Dendritic cell treated with granulocyte-macrophage colony-stimulating factor and Interleukin-4, amounts not matched to agents 40 ng/mL and 50 ng/mL, for 4 days (primary cell): ENCODE results near the gene MYH11.

Source experiments
- H3K27ac Mint-ChIP-seq: one replicate; pipeline ENCODE4 v1.8.0; 2022; ENCODE audit warnings: mild to moderate bottlenecking, mixed read lengths
- H3K27me3 Mint-ChIP-seq: one replicate; pipeline ENCODE4 v1.8.0; 2022; ENCODE audit warnings: mild to moderate bottlenecking, mixed read lengths
- H3K36me3 Mint-ChIP-seq: one replicate; pipeline ENCODE4 v1.8.0; 2022; ENCODE audit warnings: low read depth, mixed read lengths
- H3K4me1 Mint-ChIP-seq: one replicate; pipeline ENCODE4 v1.8.0; 2022; ENCODE audit warnings: low read depth, mixed read lengths
- H3K4me3 Mint-ChIP-seq: one replicate; pipeline ENCODE4 v1.8.0; 2022; ENCODE audit warnings: mild to moderate bottlenecking, moderate library complexity, mixed read lengths
- H3K9me3 Mint-ChIP-seq: one replicate; pipeline ENCODE4 v1.8.0; 2022; ENCODE audit warnings: mixed read lengths
- intact Hi-C: fragments of 100-400 bp; cut with micrococcal nuclease; formaldehyde crosslinking; loops from one replicate; pipeline ENCODE4 v1.15.0; 2022

Gene MYH11

GRCh38 chr16:15768201-15768600 is 88.6 kb downstream of the MYH11 start:
- Mint-ChIP-seq H3K4me3 (no peak overlapping the region), H3K27me3 (no peaks in the 10 kb centered on the region), H3K9me3 (no peaks in the 10 kb centered on the region), H3K4me1 (no peaks in the 10 kb centered on the region), H3K36me3 (no peaks in the 10 kb centered on the region), H3K27ac (no peak overlapping the region)
- intact Hi-C loops: loop anchor here (5.0 kb wide), 1 partner anchor 424 kb away; no protein-coding TSS in a partner anchor

DNA sequence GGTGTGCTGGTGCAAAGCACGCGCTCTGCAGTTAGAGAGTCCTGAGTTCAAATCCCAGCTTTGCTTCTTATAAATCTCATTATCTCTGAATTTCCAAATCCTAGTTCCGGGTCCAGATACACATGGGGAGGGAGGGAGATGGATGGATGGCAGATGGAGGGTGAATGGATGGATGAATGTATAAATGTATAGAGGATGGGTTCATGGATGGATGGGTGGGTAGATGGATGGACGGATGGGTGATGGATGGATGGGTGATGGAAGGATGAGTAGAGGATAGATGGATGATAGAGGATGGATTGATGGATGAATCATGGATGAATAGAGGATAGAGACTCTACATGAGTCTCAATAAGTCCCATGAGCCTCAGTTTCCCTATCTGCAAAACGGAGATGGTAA is 89.9 kb downstream of the MYH11 start:
- intact Hi-C loops: loop anchor here (5.0 kb wide), 1 partner anchor 425 kb away; no protein-coding TSS in a partner anchor
- Mint-ChIP-seq H3K9me3 (no peaks in the 10 kb centered on the region), H3K27ac (no peak overlapping the region), H3K4me1 (no peaks in the 10 kb centered on the region), H3K4me3 (no peak overlapping the region), H3K36me3 (no peaks in the 10 kb centered on the region), H3K27me3 (no peaks in the 10 kb centered on the region)

DNA sequence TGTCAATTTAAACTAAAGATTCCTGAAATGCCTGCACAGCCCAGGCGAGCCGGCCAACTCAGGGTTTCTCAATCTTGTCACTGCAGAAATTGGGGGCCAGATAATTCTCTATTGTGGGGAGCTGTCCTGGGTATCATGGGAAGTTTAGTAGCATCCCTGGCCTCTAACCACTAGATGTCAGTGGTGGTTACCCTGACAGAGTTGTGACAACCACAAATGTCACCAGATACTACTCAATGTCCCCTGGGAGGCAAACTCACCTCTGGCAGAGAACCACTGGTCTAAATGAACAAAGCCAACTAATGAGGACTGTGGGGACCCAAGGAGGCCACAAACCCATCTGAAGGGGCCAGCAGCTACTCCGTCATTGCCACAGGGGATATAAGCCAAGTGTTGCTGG is 90.9 kb downstream of the MYH11 start:
- no peaks in the 10 kb centered on the region for H3K4me1 Mint-ChIP-seq
- H3K4me3 Mint-ChIP-seq: no peak overlapping the region
- no peaks in the 10 kb centered on the region for H3K9me3 Mint-ChIP-seq
- no peaks in the 10 kb centered on the region for H3K27me3 Mint-ChIP-seq
- no peak overlapping the region for H3K27ac Mint-ChIP-seq
- intact Hi-C loops: loop anchor here (5.0 kb wide), 1 partner anchor 426 kb away; no protein-coding TSS in a partner anchor
- H3K36me3 Mint-ChIP-seq: no peaks in the 10 kb centered on the region

- no peaks in the 10 kb centered on the region for H3K36me3 Mint-ChIP-seq
- intact Hi-C loops: loop anchor here (5.0 kb wide), 1 partner anchor 427 kb away; no protein-coding TSS in a partner anchor
- no peak overlapping the region for H3K27ac Mint-ChIP-seq
- no peak overlapping the region for H3K4me3 Mint-ChIP-seq
- H3K9me3 Mint-ChIP-seq: no peaks in the 10 kb centered on the region
- H3K27me3 Mint-ChIP-seq: no peaks in the 10 kb centered on the region
- H3K4me1 Mint-ChIP-seq: no peaks in the 10 kb centered on the region
Observed at GRCh38 chr16:15765116-15765515, 91.7 kb downstream of the MYH11 start.

GRCh38 chr16:15764112-15764511 is 92.7 kb downstream of the MYH11 start:
- no peaks in the 10 kb centered on the region for H3K4me1 Mint-ChIP-seq
- H3K9me3 Mint-ChIP-seq: no peaks in the 10 kb centered on the region
- no peak overlapping the region for H3K4me3 Mint-ChIP-seq
- H3K36me3 Mint-ChIP-seq: no peaks in the 10 kb centered on the region
- intact Hi-C loops: no loop called here
- no peak overlapping the region for H3K27ac Mint-ChIP-seq
- peaks cover under 1% of the 10 kb centered on the region for H3K27me3 Mint-ChIP-seq

GRCh38 chr16:15760129-15760528 is 96.7 kb downstream of the MYH11 start:
- H3K9me3 Mint-ChIP-seq: no peaks in the 10 kb centered on the region
- intact Hi-C loops: no loop called here
- no peaks in the 10 kb centered on the region for H3K4me1 Mint-ChIP-seq
- H3K27me3 Mint-ChIP-seq: peaks cover 8% of the 10 kb centered on the region
- no peak overlapping the region for H3K27ac Mint-ChIP-seq
- H3K4me3 Mint-ChIP-seq: no peak overlapping the region
- no peaks in the 10 kb centered on the region for H3K36me3 Mint-ChIP-seq

DNA sequence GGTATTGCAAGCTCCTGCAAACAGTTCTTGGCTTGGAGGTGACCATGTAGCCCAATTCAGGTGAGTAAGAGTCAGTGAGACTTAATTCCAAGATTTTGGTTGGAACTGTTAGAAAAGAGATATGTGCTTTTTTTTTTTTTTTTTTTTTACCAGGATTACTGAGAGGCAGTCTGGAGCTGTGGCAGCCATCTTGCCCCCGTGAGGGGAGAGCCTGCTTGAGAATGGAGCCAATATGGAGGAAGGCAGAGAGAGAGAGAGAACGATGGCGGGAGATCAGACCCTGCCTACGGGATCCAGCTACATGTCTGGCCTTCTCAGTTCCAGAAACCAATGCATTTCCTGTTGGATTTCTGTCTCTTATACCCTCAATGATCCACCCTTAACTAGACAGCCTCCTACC is 97.8 kb downstream of the MYH11 start:
- H3K36me3 Mint-ChIP-seq: no peaks in the 10 kb centered on the region
- no peak overlapping the region for H3K27ac Mint-ChIP-seq
- H3K4me3 Mint-ChIP-seq: no peak overlapping the region
- H3K9me3 Mint-ChIP-seq: no peaks in the 10 kb centered on the region
- no peaks in the 10 kb centered on the region for H3K4me1 Mint-ChIP-seq
- H3K27me3 Mint-ChIP-seq: peaks cover 8% of the 10 kb centered on the region
- intact Hi-C loops: no loop called here

DNA sequence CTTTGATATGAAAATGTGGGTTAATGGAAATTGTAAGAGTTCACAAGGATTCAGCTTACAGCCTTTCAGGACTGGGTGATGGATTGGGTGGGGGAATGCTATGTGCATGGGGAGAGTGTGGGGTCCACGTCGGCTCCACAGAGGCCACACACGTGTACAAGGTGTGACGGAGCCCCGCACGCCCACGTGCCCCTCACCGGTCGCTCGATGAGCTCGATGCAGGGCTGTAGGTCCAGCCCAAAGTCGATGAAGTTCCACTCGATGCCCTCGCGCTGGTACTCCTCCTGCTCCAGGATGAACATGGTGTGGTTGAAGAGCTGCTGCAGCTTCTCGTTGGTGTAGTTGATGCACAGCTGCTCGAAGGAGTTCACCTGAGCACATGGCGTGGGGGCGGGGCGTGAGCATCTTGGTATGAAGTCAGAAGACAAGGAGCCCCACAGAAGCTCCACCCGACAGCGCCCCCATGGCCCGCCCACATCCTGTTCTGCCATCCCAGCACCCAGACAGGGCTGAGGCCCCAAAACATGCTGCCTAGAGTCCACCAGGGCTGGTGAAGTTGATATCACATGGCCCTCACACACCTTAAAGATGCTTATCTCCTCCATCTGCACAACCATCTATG is 99.1 kb downstream of the MYH11 start:
- H3K4me1 Mint-ChIP-seq: no peaks in the 10 kb centered on the region
- peaks cover 8% of the 10 kb centered on the region for H3K27me3 Mint-ChIP-seq
- no peaks in the 10 kb centered on the region for H3K9me3 Mint-ChIP-seq
- H3K4me3 Mint-ChIP-seq: no peak overlapping the region
- intact Hi-C loops: no loop called here
- no peaks in the 10 kb centered on the region for H3K36me3 Mint-ChIP-seq
- no peak overlapping the region for H3K27ac Mint-ChIP-seq

GRCh38 chr16:15757077-15757386 is 99.8 kb downstream of the MYH11 start:
- no peaks in the 10 kb centered on the region for H3K9me3 Mint-ChIP-seq
- intact Hi-C loops: no loop called here
- H3K4me1 Mint-ChIP-seq: no peaks in the 10 kb centered on the region
- peaks cover 8% of the 10 kb centered on the region for H3K27me3 Mint-ChIP-seq
- H3K36me3 Mint-ChIP-seq: no peaks in the 10 kb centered on the region
- H3K27ac Mint-ChIP-seq: no peak overlapping the region
- peak overlapping the region; percentile 22 for H3K4me3 Mint-ChIP-seq

DNA sequence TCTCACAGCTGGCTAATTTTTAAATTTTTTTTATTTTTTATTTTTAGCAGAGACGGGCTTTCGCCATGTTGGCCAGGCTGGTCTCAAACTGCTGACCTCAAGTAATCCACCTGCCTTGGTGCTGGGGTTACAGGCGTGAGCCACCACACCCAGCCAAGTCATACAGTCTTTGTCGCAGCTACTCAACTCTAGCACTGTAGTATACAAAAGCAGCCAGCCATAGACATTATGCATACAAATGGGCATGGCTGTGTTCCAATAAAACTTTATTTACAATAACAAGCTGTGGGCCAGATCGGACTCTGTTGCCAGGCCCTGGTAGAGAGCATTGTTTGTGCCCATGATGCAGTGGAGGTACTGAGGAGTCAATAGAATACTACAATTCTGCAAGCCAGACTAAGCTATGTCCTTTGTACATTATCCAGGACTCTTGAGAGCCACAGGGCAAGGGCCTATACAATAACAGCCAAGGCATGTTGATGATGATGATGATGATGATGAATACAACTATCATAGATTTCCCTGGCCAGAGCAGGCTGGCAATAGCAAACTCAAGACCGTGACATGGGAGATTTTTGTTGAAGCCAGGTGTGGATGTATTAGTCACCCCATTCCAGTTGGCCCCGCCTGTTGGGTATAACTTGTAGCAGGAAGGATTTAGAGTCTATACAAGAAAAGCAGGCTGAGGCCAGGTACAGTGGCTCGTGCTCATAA is 101.8 kb downstream of the MYH11 start:
- H3K36me3 Mint-ChIP-seq: no peaks in the 10 kb centered on the region
- H3K4me1 Mint-ChIP-seq: no peaks in the 10 kb centered on the region
- no peaks in the 10 kb centered on the region for H3K9me3 Mint-ChIP-seq
- H3K27me3 Mint-ChIP-seq: peaks cover 8% of the 10 kb centered on the region
- no peak overlapping the region for H3K27ac Mint-ChIP-seq
- H3K4me3 Mint-ChIP-seq: no peak overlapping the region
- intact Hi-C loops: no loop called here

GRCh38 chr16:15752717-15753488 is 103.9 kb downstream of the MYH11 start:
- H3K4me1 Mint-ChIP-seq: no peaks in the 10 kb centered on the region
- intact Hi-C loops: no loop called here
- peaks cover 6% of the 10 kb centered on the region for H3K27me3 Mint-ChIP-seq
- peaks cover 7% of the 10 kb centered on the region for H3K36me3 Mint-ChIP-seq
- H3K9me3 Mint-ChIP-seq: no peaks in the 10 kb centered on the region
- H3K27ac Mint-ChIP-seq: no peak overlapping the region
- no peak overlapping the region for H3K4me3 Mint-ChIP-seq

- Mint-ChIP-seq H3K9me3 (no peaks in the 10 kb centered on the region), H3K4me3 (no peak overlapping the region), H3K27me3 (no peaks in the 10 kb centered on the region), H3K4me1 (no peaks in the 10 kb centered on the region), H3K36me3 (peaks cover 11% of the 10 kb centered on the region), H3K27ac (no peak overlapping the region)
- intact Hi-C loops: no loop called here
Observed at GRCh38 chr16:15751940-15752339, 104.9 kb downstream of the MYH11 start.

GRCh38 chr16:15749985-15750384 is 106.8 kb downstream of the MYH11 start:
- intact Hi-C loops: no loop called here
- Mint-ChIP-seq H3K4me1 (no peaks in the 10 kb centered on the region), H3K9me3 (no peaks in the 10 kb centered on the region), H3K4me3 (no peak overlapping the region), H3K27me3 (no peaks in the 10 kb centered on the region), H3K27ac (no peak overlapping the region), H3K36me3 (peaks cover 11% of the 10 kb centered on the region)

GRCh38 chr16:15749371-15749770 is 107.5 kb downstream of the MYH11 start:
- no peak overlapping the region for H3K4me3 Mint-ChIP-seq
- H3K36me3 Mint-ChIP-seq: peaks cover 11% of the 10 kb centered on the region
- no peak overlapping the region for H3K27ac Mint-ChIP-seq
- no peaks in the 10 kb centered on the region for H3K9me3 Mint-ChIP-seq
- H3K27me3 Mint-ChIP-seq: no peaks in the 10 kb centered on the region
- intact Hi-C loops: no loop called here
- no peaks in the 10 kb centered on the region for H3K4me1 Mint-ChIP-seq
